Ecto neural progenitor cell (in vitro differentiated cells): Measurements from ENCODE around the gene TENM3.

Experiments used
- DNase-seq: peaks from one replicate; pipeline ENCODE4 v3.0.0-alpha.2; 2018; ENCODE audit warnings: low spot score

The TENM3 gene

DNA sequence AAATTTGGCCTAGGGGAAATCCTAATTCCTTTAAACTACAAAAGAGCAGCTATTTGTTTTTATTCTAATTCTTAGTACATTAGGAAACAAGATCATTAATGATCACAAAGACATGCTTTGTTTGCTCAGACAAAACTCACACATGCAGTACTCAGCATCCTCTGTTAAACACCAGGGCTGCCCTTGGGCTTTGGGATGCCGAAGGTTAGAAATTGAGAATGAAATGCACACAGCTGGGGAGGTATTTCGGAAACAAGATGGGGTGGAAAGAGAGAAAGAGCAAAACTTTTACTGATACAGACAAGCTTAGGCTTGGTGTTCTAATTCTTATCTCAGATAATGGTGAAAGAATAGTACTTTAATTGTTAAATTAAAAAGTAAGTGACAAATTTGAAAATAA, 451.3 kb downstream of the TENM3 start:
- DNase-seq: no peak

GRCh38 chr4:182695009-182695408, 451.8 kb downstream of the TENM3 start:
- no peak for DNase-seq

- no peak for DNase-seq
Observed at GRCh38 chr4:182695842-182696241, 452.6 kb downstream of the TENM3 start.

- DNase-seq: no peak
Observed at GRCh38 chr4:182697094-182697493, 453.9 kb downstream of the TENM3 start.

DNA sequence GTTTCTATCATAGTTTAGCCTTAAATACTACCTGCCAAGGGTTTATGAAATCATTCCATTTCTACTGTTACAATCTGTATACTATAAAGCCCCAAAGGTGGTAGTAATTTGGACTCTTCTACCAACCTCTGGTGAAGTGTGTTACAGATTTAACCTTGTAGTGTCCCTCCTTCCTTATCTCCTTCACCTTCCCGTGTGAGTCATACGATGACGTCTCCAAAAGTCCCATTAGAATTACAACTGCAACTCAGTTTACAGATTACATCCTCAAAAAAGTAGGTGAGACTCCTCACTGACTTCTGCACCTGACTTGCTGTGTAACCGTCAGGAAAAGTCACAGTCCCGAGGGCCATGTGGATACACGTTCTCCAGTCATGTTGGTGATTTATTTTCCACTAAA, 455.0 kb downstream of the TENM3 start:
- no peak for DNase-seq

DNA sequence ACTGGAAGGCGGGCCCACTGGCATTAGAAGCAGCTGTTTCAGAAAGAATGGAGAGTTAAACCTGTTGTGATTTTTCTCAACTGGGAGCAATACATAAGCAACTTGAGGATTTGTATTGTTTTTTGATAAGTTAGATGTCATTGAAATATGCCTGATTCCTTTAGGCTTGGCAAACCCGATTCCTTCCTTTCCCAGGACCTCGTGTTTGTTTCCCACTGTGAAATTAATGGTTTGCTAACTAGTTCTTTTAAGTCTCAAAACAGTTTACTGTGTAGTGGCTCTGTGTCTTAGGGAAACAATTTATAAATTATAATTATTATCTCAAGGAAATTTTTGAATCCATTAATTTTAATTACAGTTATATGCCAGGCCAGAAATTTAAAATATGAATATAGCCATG, 456.0 kb downstream of the TENM3 start:
- DNase-seq: no peak

- DNase-seq: no peak
Observed at GRCh38 chr4:182699795-182700194, 456.6 kb downstream of the TENM3 start.

DNA sequence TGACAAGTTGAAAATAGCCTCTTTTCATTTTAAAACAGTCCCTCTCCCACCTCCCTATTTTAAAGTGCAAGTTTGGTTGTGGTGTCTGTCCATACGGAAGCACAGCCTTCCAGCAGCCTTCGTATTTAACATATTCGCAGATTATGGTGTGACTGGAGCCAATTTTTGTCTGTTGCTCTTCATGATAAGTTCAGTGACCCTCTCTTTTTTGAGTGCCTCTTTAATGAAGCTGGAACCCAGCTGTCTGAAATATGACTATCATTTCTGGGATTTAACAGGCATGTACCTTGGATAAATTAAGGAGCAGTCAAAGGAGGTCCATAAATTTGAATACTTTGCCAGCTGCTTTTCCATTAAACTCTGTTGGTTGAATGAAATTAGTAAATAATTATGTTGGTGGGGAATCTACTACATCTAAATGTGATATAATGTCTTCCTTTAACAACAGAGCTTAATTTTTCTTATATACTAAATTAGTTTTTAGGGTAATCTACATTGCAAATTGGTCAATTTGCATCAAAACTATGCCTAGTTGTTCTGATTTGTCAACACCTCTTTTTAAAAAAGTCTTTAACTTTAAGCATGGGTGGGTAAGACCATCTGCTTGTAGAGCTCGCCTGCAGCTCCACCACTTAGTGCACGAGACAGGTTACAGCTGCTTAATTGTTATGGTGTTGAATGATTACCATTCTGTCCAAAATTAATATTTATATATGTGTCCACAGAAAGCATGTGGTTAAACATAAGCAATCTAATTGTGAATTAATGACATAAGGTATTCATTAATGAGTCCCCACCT, 457.4 kb downstream of the TENM3 start:
- DNase-seq: no peak

DNA sequence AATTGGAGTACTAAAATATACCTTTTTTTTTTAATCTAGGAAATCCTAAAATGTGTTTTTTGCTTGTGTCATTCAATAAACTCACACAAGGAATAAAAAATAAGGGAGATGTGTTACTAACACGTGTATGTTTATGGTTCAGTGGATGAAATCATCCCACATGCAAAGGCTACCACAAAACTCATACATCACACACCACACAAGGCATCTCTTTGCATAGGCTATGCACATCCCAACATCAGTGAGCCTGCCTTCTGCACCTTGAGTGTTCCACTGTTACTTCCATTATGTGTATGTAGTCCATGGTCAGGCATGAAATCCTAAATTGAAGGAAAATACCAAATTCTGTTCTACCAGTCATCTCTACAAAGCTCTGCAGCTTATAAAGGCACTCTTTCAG, 460.9 kb downstream of the TENM3 start:
- no peak for DNase-seq

GRCh38 chr4:182704948-182705347, 461.7 kb downstream of the TENM3 start:
- no peak for DNase-seq

GRCh38 chr4:182705389-182705788, 462.2 kb downstream of the TENM3 start:
- DNase-seq: no peak

- DNase-seq: no peak
Observed at GRCh38 chr4:182711211-182711610, 468.0 kb downstream of the TENM3 start.

DNA sequence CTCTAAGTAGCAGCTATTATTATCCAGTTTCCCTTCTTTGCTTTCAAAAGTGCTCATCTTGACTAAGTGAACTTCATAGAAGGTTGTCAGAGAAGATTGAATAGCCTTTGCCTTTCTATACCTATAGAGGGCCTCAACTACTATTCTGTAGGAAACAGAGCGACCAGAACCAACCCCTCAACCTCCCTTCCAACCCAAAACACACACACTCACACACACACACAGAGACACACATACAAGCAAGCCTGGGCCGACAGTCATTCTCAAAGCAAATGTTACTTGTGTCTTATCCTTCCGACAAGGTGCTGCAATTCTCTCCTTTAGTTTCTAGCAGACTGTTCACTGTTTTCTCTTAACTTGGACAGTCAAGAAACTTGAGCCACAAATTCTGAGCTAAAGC, 472.3 kb downstream of the TENM3 start:
- no peak for DNase-seq

DNA sequence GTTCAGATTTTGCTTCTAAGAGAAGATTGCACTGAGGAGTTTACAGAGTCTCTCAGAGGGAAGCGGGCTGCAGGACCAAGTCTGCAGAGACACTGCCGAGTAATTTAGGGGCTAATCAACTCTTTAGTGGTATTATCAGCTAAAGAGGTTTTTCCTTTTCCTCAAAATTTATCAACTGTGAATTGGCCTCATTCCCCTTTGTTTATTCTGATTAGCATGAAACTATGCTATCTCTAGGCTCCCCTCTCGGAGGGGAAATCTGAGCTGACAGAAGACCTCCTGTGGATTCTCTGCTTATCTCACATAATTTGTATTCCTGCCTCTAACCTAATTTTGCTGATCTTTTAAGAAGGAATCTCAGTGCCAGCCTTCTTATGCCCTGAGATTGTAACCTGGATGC, 473.0 kb downstream of the TENM3 start:
- DNase-seq: no peak

- no peak for DNase-seq
Observed at GRCh38 chr4:182717788-182718583, 474.8 kb downstream of the TENM3 start.

DNA sequence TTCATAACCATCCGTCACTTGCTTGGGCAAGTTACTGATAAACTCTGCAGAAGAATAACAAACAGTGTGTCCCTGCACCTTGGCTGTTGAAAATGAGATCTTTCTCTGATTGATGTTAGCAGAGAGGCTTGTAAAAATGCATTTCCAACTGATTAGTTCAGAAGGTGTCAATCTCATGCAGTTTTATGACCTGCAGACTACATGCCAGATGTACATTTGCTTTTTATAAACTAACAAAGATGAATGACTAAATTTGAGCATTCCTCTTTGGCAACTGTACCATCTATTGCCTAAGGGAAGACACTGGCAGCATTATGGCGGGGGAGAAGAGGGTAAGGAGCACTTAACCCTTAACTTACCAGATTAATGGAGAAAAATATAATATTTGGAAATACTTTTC, 481.2 kb downstream of the TENM3 start:
- no peak for DNase-seq

- DNase-seq: no peak
Observed at GRCh38 chr4:182729516-182729915, 486.3 kb downstream of the TENM3 start.

- DNase-seq: no peak
Observed at GRCh38 chr4:182730791-182731190, 487.6 kb downstream of the TENM3 start.

DNA sequence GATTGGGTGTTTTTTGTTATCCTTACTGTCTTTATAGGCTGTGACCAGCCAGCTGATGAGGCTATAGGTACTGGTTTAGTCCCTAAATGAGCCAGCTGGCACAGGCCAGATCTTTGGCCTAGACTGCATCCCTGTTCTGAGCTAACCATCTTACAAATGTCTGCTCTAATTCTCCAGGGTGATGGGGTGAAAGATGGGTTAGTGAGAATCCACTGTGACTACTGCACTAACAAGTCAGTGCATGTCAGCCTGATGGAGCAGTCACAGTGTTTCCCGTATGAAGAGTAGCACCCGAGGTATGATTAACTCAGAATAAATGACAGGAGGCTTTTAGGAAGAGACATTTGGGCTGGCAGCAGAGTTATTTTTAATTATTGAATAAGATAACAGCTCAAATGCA, 493.0 kb downstream of the TENM3 start:
- no peak for DNase-seq

DNA sequence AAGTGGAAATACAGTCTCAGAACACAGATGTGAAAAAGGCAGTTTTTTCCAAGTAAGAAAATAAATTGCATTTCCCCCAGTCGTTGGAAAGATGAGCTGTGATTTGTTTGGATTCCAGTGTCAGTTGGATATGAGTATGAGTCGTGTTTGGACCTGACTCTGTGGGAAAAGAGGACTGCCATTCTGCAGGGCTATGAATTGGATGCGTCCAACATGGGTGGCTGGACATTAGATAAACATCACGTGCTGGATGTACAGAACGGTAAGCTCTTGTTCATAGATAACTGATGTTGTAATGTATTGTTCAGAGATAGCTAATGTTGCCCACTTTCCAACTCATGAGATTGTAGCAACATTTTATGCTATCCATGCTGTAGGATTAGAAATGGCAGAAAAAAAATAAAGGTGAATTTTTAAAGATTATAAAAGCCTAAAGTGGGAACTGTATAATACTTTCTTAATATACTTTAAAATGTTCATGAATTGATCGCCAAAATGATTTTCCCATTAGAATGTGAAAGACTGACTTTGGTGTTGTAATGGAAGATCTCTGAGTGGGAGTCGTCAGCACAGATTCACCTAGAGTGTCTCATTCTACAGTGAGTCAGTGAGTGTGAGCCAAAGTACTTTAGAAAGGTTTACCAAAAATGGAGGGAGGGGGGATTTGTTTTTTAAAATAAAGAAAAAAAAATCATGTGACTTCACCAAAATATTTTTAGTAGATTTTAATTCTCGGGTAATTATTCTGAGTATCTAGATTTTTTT, 495.3 kb downstream of the TENM3 start:
- DNase-seq: no peak

DNA sequence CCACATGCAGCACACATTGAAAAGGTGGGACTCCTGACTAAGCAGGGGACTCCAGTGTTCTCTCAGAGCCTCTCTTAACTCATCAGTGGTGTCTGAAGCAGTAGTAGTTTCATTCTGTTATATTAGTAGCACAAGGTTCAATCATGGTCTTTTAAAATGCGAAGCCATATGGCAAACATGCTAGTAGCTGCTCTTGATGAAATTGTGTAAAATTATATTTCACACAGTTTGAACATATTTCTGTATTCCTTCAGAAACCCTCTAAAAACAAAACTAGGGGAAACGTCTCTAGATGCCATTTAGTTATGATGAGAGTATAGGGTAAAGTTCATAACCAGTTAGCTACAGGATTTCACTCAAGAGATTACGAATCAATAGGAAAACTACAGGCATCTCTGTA, 497.1 kb downstream of the TENM3 start:
- no peak for DNase-seq

GRCh38 chr4:182741054-182741453, 497.9 kb downstream of the TENM3 start:
- DNase-seq: no peak

GRCh38 chr4:182741914-182742313, 498.7 kb downstream of the TENM3 start:
- no peak for DNase-seq
